Skeletal muscle cell (primary cell): ENCODE measurements around the gene U2SURP.

Experiments used
- DNase-seq: peaks from one replicate; pipeline ENCODE4 v3.0.0-alpha.2; 2010; ENCODE audit warnings: low read depth
- H3K4me3 ChIP-seq: 2 replicates; pipeline ENCODE4 v1.5.1; 2011; ENCODE audit warnings: low read depth, mild to moderate bottlenecking, control low read depth, low read length, moderate library complexity

Gene U2SURP

DNA sequence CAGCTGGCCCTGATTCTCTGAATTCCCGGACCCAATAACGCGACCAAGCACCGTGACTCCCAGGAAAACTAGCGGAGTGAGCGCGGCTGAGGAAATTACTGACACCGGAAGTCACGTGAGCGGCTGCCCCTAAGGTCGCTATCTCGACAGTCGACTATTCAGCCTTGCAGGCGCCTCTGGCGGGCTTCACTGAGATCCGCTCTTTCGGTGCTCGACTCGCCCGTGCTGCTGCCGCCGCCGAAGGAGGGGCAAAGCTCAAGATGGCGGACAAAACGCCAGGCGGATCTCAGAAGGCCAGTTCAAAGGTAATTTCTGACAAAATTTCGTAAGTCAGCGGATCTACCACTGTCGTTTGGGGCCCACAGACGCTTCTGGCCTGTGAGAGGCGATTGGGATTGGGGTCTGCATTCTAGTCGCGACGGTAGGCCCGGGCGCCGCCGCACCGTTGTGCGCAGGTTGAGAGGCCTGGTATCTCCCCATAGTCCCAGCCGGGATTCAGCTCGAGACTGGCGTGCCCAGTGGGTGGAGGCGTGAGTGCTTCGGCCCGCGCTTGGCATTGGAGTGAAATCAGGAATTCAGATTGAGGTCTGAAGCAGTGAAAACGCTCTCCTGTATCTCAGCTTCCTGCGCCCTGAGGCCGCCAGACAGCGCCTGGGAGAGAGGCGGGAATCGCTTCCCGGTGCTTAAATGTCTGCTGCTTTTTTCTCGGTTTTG lies at the start of gene U2SURP:
Gene U2SURP, plus strand, starts transcription at position 202 of the 714 bp plus-strand sequence. Its CDS starts 59 bp downstream, at position 261.
- peak; percentile 96 for DNase-seq

DNA sequence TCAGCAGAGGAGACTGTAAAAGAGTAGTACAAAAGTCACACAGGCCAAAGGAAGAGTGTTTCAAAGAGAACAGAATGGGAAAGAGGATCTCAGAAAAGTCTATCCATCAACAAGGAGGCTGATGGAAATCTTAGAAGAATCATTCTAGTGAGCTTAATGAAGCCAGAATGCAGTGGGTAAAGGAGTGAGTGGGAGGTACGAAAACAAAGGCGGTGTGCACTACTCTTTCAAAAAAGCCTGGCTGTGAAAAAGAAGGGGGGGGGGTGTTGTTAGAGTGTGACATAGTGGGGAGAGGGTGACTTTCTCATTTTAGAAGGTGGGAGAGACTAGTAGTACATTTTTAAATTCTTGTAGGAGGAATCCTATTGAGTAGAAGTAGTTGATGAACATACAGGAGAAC lies 49.6 kb upstream of the U2SURP start:
- no peak for DNase-seq
- no peak overlapping the region for H3K4me3 ChIP-seq

More for the DNA sequence above, at the start of gene U2SURP:
- H3K4me3 ChIP-seq: peak within 1 kb of the TSS; percentile 96

DNA sequence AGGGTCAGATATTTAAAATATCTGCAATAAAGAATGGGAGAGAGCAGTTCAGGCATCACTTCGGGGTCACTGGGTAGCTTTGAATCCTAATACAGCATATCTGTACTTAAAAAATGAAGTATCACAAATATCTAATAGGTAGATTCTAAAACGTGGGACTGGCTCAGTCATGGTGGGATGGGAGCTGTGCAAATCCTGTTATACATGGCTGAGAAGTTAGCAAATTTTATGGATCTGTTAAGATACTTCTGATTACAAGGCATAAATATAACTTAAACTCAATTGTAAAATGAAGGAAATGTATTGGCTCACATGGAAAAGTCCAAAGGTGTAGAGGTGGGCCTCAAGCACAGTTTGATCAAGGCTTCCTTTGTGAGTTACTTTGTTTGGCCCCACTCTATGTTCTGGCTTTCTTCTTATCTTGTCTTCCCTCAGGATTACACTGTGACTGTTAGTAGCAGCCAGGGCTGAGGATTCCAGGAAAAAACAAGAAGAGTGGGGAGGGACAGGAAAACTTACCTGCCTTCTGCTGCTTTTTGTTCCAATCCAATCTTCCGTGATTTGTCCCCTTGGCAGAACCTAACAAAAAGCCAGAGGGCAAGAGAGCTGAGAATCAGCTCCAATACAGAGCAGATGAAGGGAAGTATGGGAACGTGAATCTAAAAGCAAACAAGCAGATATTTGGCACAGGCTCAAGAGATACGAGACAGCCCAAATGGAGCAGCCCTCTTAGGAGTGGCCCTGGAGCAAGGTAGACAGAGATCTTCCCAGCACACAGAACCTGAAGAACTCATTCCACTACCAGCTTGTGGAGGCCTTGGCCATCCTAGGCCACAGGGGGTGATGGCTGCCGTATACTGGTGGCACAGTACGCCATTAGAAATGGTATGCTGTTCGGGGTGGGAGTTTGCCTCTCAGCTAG lies 48.8 kb upstream of the U2SURP start:
- DNase-seq: no peak
- no peak overlapping the region for H3K4me3 ChIP-seq

DNA sequence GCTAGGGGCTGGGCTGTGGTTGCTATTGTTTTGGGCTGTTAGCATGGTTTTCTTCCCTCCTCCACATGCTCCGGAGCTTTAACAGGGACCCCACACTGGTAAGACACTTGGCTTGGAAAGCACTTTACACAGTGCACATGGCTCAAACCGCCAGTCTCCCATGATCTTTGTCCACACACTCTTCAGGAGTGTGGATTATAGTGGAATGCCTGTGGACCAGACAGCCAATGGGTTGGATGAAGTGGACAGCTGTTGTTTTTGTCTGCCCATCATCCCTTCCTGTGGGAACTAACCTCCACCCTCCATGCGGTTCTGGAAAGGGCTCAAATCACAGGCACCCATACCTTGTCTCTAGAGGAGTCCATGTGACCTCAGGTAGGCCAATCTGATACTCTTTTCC lies 47.9 kb upstream of the U2SURP start:
- no peak for DNase-seq
- no peak overlapping the region for H3K4me3 ChIP-seq

DNA sequence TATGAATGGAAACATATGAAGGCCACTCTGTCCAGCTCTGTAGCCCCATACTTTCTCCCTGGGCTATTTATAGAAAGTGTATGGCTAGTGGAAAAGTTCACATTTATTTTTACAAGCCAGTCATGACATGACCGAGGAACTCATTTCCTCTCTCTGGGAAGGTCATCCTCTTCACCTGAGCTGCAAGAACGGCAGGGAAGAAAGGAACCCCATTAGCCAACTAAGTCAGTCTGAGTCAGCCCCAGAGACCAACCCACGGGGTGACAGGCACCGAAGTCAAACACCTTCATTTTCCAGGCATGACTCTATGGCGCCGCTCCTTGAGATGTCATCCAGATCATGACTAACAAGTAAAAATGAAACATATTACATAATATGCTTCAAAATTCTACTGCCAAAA lies 42.7 kb upstream of the U2SURP start:
- H3K4me3 ChIP-seq: no peak overlapping the region
- no peak for DNase-seq

DNA sequence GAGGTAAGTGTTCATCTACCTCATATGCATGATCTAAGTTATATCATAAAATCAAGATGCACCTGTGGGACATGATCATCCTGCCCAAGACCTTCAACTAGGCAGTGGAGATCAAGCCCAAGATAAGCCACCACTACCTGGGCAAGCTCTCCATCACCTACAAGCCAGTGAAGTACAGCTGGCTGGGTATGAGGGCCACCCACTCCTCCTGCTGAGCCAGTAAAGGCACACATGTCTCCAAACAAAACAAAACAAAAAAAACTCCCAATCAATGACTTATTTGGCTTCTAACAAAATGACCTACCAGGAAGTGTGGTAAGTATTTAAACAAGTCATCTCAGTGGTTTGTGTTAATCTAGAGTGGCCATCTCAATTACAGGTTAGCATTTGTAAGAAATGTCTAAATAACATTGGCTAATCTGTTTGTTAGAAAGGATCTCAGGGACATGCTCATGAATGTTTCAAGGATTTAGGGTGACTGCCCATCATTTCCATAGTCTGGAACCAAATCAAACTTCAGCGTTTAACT lies 41.0 kb upstream of the U2SURP start:
- DNase-seq: no peak
- no peak overlapping the region for H3K4me3 ChIP-seq

DNA sequence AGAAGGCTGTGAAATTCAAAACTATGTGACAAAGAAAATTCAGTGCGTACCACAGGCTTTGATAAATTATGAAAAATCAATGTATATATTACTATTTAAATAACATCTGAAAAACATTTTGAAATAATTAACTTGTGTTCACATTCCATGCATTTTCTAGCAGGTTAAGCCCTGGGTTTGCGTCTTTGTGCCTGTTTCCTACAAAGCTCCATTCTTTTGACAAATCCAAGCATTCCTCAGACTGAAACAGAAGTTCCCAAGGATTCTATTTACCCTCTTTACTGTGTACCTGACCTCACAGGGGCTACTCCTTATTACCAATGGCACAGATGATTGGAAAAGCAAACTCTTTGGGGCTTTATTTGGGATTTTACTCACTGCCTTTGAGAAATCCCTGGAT lies 39.8 kb upstream of the U2SURP start:
- DNase-seq: no peak
- no peak overlapping the region for H3K4me3 ChIP-seq

DNA sequence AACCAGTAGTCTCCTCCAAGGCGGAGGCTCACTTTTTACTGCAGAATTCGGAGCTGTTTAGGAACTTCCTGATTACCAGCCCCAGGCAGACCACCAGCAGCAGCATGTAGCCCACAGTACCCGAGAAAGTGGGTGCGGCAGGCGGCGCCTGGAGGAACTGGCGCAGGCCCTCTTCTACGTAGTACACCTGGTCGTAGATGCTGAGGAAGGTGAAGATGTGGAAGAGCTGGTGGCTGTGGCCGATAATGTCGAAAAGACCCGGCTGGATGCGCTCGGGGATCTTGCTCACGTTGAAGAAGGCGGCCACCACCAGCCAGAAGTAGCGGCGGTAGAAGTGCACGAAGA lies 39.2 kb upstream of the U2SURP start:
- H3K4me3 ChIP-seq: no peak overlapping the region
- DNase-seq: no peak

DNA sequence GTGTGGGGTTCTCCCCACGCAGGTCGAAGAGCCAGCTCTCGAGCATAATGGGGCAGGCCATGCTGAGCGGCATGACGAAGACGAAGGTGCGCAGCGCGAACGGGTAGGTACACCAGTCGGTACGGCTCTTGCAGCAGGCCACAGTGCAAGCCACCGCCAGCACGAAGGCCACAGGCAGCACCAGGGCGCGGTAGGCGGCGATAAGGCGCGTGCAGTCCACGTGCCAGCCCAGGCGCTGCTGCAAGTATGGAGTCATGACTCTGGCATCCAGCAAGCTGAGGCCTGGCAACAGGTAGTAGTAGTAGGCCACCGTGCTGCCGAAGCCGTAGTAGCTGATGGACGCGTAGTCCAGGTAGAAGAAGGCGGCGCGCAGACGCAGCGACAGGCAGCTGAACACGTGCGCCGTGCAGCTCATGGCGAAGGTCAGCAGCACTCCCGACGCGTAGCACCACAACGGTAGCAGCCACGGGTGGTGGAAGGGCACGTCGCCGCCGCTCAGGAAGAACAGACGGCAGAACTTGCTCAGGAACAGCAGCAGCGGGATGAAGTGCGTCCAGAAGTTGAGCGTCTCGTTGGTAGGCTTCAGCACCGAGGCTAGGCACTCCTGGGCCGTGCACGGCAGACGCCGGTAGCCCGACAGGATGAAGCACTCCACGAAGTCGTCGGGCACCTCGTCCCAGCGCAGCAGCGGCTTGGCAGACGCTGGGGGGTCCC lies 38.7 kb upstream of the U2SURP start:
- peak overlapping the region; percentile 63 for H3K4me3 ChIP-seq
- DNase-seq: no peak

DNA sequence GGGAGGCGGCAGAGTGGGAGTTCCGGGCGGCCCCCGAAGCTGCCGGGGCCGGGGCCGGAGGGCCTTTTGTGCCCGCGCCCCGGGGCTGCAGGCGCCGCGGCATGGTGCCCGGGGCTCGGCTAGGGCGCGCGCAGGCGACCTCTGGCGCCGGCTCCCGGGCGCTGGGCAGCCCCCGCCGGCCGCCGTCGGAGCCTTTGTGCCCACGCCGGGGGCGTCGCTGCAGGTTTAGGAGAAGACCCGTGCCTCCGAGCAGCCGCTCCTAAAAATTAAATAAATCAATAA lies 38.2 kb upstream of the U2SURP start:
- no peak for DNase-seq
- H3K4me3 ChIP-seq: peak overlapping the region; percentile 63

DNA sequence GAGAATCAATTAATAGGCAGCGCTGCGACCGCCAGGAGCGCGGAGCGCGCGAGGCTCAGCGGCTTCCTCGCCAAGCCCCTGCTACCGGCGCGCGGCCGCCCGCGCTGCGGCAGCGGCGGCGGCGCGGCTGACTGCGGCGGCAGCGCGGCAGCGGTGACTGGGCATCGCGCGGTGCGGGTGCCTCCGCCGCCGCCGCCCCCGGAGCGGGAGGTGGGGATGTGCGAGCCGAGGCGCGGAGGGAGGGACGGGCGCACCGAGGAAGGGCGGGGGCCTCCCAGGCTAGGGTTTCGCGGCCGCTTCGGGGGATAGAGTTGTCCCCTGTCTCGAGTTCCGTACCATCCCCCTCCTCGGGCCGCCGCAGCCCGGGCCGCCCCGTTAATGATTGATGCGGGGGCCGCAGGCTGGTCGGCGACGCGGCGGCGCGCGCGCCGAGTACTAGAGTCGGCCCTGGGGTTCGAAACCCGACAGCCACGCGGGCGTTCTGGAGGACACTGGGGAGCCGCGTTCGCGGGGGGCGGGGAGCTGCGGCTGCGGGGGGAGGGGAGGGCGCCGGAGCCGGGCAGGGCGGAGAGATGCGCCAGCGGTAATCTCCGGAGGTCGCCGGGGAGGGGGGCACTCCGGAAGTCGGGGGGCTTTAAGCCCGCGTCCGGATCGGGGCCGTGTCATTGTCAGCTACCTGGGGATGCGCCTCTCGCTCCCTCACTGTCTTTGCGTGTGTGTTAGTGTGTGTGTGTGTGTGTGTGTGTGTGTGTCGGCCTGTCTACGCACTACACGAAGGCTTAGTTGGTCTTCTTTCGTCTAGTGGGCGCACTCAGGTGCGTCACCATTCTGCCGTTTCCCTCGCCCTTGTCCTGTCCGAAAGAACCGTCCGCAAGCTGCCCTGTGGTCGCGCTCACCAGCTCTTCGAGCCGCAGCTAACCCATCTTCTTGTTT lies 37.6 kb upstream of the U2SURP start, which contains the start of gene PAQR9:
Gene PAQR9, minus strand, starts transcription at position 159 of the 933 bp plus-strand sequence. CDS start 338 bp downstream, outside the sequence.
- peak within 1 kb of the TSS; percentile 63 for H3K4me3 ChIP-seq
- no peak for DNase-seq

DNA sequence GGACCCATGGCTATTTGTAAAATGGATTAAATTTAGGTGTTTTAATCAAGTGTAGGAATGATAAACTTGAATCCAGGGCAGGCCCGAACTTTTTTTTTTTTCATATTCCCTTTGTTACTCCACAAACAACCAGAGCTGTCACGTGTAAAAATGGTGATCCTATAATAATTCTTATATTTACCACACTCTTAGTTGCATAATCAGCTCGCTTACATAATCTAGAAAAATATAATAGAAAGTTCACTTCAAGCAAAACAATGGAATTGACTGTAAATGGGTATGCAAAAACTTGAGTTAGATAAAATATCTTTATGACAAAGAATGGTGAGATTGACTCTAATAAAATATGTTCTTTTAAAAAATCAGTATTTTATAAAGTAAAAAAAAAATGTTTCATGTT lies 35.8 kb upstream of the U2SURP start:
- no peak overlapping the region for H3K4me3 ChIP-seq
- DNase-seq: no peak

DNA sequence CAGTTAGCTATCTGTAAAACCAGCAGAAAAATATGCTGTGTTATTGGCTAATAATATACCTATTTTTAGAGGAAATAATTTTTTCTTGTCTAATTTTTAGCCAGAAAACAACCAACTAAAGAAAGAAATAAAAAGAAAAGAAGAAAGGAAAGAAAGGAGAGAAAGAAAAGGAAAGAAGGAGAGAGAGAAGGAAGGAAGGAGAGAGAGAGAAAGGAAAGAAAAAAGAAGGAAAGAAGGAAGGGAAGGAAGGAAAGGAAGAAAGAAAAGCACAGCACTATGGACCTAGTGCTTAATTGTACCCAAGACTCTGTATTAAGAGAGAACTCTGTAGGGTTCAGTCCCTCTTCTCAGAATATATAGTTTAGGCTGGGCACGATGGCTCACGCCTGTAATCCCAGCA lies 34.6 kb upstream of the U2SURP start:
- H3K4me3 ChIP-seq: no peak overlapping the region
- DNase-seq: no peak

DNA sequence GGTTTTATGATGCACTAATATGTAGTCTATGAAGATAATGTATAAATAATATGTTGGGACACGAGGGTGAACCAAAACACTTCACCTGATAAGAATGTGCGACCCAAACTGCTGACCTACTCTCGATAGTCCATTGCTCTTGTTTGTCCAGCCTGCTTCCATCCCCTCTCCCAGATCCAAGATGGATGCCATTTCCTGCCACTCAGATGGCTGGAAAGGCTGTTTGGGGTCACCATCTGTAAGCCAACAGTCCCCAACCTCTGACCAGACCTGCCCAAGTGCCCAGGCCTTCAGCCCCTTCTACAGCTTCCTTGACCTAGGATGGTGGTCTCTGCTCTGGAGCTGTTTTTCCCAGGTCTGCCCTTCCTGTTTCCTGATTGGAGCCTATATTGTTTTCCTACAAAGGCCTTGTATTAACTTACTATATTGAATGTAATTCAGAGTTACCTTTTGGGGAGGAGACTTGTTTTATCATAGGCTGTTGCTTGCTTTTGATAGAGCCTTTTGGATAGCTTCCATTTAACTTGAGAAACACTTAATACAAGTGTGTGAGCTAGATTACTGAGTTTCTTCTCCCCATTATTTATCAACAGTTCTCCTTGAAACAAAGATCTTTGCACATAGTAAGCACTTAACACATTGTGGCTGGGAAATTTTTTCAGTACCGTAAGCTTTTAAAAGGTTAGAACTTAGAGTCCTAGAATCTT lies 32.9 kb upstream of the U2SURP start:
- no peak overlapping the region for H3K4me3 ChIP-seq
- DNase-seq: no peak

DNA sequence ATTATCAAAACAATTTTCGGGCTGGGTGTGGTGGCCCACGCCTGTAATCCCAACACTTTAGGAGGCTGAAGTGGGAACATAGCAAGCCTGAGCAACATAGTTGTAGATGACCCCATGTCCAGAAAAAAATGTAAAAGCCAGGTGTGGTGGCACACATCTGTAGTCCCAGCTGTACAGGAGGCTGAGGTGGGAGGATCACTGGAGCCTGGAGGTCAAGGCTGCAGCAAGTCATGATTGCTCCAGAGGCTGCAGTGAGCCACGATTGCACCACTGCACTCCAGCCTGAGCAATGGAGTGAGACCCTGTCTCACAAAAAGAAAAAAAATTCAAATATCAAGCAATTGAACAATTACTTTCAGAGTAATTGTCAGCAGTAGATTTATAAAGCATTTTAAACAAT lies 29.9 kb upstream of the U2SURP start:
- DNase-seq: no peak
- no peak overlapping the region for H3K4me3 ChIP-seq

DNA sequence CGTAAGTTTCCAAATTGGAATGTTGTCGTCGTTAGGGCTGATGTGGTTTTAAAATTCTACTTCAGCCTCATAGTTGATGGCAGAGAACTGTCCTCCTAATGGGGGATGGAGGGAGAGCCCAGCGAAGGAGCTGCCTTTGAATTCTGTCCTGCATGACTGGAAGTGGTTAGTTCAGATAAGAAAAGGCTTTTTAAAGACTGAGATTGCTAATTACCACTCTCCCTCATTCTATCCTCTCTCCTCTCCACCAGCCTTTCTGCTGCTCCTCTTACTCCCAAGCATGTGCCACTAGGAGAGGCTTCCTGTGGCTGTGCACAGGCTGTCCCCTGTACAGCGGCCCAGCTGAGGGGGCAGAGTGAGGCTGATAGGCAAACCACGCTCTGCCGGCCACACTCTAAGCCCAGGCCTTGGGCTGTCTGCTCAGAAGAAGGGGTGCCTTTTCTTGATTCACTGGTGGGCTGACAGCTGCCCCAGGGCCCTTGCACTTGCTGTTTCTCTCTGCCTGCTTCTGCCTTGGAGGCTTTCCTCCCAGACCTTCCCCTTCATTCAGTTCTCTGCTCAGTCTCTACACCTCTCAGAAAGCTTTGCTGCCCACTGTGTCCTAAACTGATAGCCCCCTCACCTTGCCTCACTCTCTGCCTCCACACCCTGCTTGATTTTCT lies 29.1 kb upstream of the U2SURP start:
- no peak for DNase-seq
- H3K4me3 ChIP-seq: no peak overlapping the region

DNA sequence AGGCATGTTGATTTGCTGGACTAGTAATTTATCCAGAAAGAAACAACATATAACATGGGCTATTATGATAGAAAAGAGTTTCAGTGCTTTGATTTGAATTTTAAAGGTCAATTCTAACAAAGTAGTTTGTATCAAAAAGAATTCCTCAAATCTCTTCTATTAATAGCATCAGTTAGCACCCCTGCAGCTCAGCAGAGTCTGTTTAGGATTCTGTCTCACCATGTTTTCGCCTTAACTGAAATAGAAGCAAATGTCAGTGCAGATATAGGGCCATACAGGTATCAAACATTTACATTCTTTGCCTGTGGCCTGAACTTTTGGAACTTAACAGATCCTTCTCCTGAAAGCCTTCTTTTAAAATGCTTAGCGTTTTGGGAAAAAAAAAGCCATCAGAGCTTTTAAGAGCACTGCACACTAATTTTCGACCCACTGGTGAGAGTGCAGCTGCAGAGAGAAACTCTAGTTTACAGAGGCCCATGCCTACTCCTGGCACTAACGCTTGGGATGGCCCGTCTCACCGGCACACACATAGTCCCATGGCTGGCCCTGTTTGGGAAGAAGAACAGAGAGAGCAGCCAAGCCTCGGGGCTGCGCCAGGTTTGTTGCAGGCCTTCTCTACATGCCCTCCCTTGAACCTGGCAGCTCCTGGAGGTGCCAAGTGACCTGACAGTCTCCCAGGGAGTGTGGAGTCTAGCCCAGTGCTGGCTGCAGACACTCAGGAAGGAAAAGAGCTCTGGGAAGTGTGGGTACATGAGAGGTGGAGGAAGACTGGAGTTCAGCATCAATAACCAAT lies 28.0 kb upstream of the U2SURP start:
- no peak overlapping the region for H3K4me3 ChIP-seq
- no peak for DNase-seq
